GM21825 (cell line): Measurements from ENCODE around the gene AMOTL1.
"Not testable (repeated sequence)": the region's sequence is repeated elsewhere in the genome, so short reads cannot be mapped to it uniquely, and the experiment has no call there.

Experiments
- ATAC-seq: cut with Tn5 transposase; IDR thresholded peaks from one replicate; pipeline ENCODE4 v1.9.1; 2021; ENCODE audit warnings: mild to moderate bottlenecking, moderate library complexity; ENCODE audit not compliant: unreplicated experiment

AMOTL1 gene

GRCh38 chr11:94913718-94914394 lies 145.7 kb downstream of the AMOTL1 start:
- ATAC-seq = not testable (repeated sequence)

DNA sequence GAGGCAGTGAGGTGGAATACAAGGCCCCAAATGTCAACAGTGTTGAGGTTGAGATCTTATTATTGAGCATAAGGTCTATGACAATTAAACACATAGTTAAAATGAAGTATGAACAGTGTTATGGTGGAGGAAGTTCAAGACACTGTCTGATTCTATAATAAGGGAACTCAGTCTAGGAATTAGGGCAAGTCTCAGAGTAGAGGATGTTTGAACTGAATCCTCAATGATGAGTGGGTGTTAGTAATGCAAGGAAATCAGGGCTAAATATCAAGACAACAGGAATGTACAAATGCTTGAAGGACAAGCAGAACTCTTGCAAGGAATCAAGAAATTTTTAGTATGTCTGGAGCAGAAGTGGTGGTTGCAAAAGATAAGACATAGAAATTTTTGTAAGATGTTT lies 152.2 kb downstream of the AMOTL1 start:
- no peak for ATAC-seq

- no peak for ATAC-seq
These were observed 154.3 kb downstream of the AMOTL1 start for GRCh38 chr11:94922321-94923003.

- ATAC-seq = no peak
These were observed 154.8 kb downstream of the AMOTL1 start for GRCh38 chr11:94923004-94923334.

- ATAC-seq = no peak
These were observed 156.0 kb downstream of the AMOTL1 start for GRCh38 chr11:94924171-94924572.

DNA sequence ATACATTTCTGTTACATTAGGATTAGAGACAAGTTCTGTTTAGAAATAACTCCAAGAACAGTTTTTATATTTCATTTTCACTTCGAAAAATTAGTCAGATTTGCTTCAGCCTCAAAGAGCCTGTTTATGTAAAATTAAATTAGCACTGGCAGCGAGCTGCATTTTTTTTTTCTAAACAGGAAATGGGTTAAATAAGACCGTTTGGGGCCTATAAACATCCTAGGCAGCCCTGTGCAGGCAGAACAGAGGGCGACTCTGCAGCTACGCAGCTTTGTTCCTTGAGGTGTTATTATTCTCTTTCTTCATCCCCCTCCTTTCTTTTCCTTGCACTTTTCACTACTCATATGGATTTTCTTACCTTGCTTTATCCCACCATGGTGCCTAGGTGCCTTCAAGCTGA lies 156.5 kb downstream of the AMOTL1 start:
- ATAC-seq = no peak

DNA sequence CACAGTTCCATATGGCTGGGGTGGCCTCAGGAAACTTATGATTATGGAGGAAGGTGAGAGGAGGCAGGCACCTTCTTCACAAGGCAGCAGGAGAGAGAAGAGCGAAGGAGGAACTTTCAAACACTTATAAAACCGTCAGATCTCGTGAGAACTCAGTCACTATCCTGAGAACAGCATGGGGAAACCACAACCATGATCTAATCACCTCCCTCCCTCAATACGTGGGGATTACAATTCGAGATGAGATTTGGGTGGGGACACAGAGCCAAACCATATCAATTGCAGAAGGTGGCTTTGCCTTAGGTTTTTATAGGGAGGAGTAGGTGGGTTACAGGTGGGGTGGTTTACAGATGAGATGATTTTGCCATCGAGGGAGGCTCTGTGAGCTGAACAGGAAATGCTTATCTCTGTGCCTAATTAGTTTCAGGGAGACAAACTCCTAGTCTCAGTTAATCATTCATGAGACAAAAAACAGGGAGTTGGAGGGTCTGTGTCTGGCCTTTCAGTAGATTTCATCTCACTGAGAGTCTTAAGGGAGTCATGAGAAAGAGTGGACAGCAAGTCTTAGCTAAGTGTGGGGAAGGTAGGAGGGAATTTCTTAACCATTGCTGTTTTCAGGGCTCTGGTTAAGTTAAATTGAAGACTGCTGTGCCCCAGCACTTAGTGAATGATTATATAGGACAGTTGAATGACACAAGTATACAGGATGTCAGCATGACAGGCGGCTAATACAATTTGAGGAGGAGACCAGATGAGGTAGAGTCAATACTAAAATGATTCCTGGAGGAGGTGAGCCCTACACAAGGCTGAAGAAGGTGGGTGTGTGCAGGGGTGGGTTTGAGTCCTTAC lies 157.5 kb downstream of the AMOTL1 start:
- ATAC-seq = peak; percentile 79

GRCh38 chr11:94926271-94926625 lies 158.1 kb downstream of the AMOTL1 start:
- ATAC-seq = peak; percentile 28
